Mesenchymal stem cell (in vitro differentiated cells and primary cell): ENCODE data around the gene LRRC37A3. TPM values are rescaled to one million over a fixed set of nuclear protein-coding genes. Genes with fewer than 3 reads are reported as not detected.
"Not testable (repeated sequence)": the region's sequence is repeated elsewhere in the genome, so short reads cannot be mapped to it uniquely, and the experiment has no call there.

Experiments used
- DNase-seq: peaks from one replicate; pipeline ENCODE4 v3.0.0-alpha.2; 2013
- H2AFZ ChIP-seq: one replicate; pipeline ENCODE4 v1.6.1; 2013; ENCODE audit warnings: low read depth, mild to moderate bottlenecking, control low read depth, inconsistent platforms, low read length, moderate library complexity
- H2AK5ac ChIP-seq: 2 replicates; pipeline ENCODE4 v1.6.1; 2013; ENCODE audit warnings: low read length, moderate library complexity, mild to moderate bottlenecking, inconsistent platforms; ENCODE audit not compliant: severe bottlenecking
- H2BK120ac ChIP-seq: one replicate; pipeline ENCODE4 v1.6.1; 2013; ENCODE audit warnings: low read depth, mild to moderate bottlenecking, inconsistent platforms, low read length, moderate library complexity
- H2BK12ac ChIP-seq, 2 experiments: one replicate each; pipeline ENCODE4 v1.6.1; 2013; ENCODE audit warnings: inconsistent platforms in 2 of 2, low read length in 2 of 2, mild to moderate bottlenecking in 2 of 2, moderate library complexity in 2 of 2, control low read depth in 1 of 2
- H2BK15ac ChIP-seq: one replicate; pipeline ENCODE4 v1.6.1; 2013; ENCODE audit warnings: mild to moderate bottlenecking, low read depth, inconsistent platforms; ENCODE audit not compliant: poor library complexity, severe bottlenecking
- H2BK5ac ChIP-seq: 2 replicates; pipeline ENCODE4 v1.6.1; 2013; ENCODE audit warnings: low read depth, mild to moderate bottlenecking, low read length, control low read depth, inconsistent platforms; ENCODE audit not compliant: poor library complexity, severe bottlenecking
- H3K14ac ChIP-seq, 2 experiments: one replicate each; pipeline ENCODE4 v1.6.1; 2013; ENCODE audit warnings: inconsistent platforms in 2 of 2, low read length in 2 of 2, control low read depth in 1 of 2, mild to moderate bottlenecking in 1 of 2, moderate library complexity in 1 of 2
- H3K18ac ChIP-seq, 2 experiments: one replicate each; pipeline ENCODE4 v1.6.1; 2013; ENCODE audit warnings: inconsistent platforms in 2 of 2, low read length in 2 of 2, control low read depth in 1 of 2, low read depth in 1 of 2, mild to moderate bottlenecking in 1 of 2
- H3K23ac ChIP-seq, 2 experiments: one replicate each; pipeline ENCODE4 v1.6.1; 2013; ENCODE audit warnings: inconsistent platforms in 2 of 2, low read length in 2 of 2, mild to moderate bottlenecking in 2 of 2, moderate library complexity in 2 of 2, control low read depth in 1 of 2
- H3K27ac ChIP-seq: 2 replicates; pipeline ENCODE4 v1.5.1; 2013; ENCODE audit warnings: mild to moderate bottlenecking, moderate library complexity, low read length, control low read depth, inconsistent platforms; ENCODE audit not compliant: poor library complexity, severe bottlenecking
- H3K27me3 ChIP-seq, 2 experiments: 2 replicates each; pipeline versions ENCODE4 v1.6.1 to v1.7.0; 2013; ENCODE audit warnings: low read length in 2 of 2, mild to moderate bottlenecking in 2 of 2, moderate library complexity in 2 of 2, control low read depth in 1 of 2, inconsistent platforms in 1 of 2; ENCODE audit not compliant: control insufficient read depth in 1 of 2, insufficient read depth in 1 of 2
- H3K36me3 ChIP-seq, 2 experiments: 2 replicates each; pipeline versions ENCODE4 v1.6.1 to v1.7.0; 2013; ENCODE audit warnings: low read length in 2 of 2, control low read depth in 1 of 2, inconsistent platforms in 1 of 2, low read depth in 1 of 2, mild to moderate bottlenecking in 1 of 2; ENCODE audit not compliant: insufficient read depth in 2 of 2, control insufficient read depth in 1 of 2
- H3K4ac ChIP-seq, 2 experiments: one replicate each; pipeline ENCODE4 v1.6.1; 2013; ENCODE audit warnings: inconsistent platforms in 2 of 2, low read length in 2 of 2, mild to moderate bottlenecking in 2 of 2, moderate library complexity in 2 of 2, control low read depth in 1 of 2, low read depth in 1 of 2
- H3K4me1 ChIP-seq: 2 replicates; pipeline ENCODE4 v1.6.1; 2013; ENCODE audit warnings: low read depth, low read length, control low read depth; ENCODE audit not compliant: control insufficient read depth, insufficient read depth
- H3K4me2 ChIP-seq: 2 replicates; pipeline ENCODE4 v1.6.1; 2013; ENCODE audit warnings: low read length, mild to moderate bottlenecking, inconsistent platforms; ENCODE audit not compliant: poor library complexity, severe bottlenecking
- H3K4me3 ChIP-seq, 2 experiments: 2 replicates each; pipeline versions ENCODE4 v1.5.1 to v1.7.0; 2013; ENCODE audit warnings: low read length in 2 of 2, mild to moderate bottlenecking in 2 of 2, control low read depth in 1 of 2, low read depth in 1 of 2; ENCODE audit not compliant: insufficient read depth in 1 of 2
- H3K79me1 ChIP-seq: replicated peaks from 2 replicates; pipeline ENCODE4 v1.6.1; 2013; ENCODE audit warnings: mild to moderate bottlenecking, control low read depth, low read length, inconsistent platforms; ENCODE audit not compliant: poor library complexity, severe bottlenecking
- H3K9ac ChIP-seq: 2 replicates; pipeline ENCODE4 v1.7.0; 2013; ENCODE audit warnings: mild to moderate bottlenecking, low read length, moderate library complexity
- H3K9me3 ChIP-seq: 2 replicates; pipeline ENCODE4 v1.7.0; 2013; ENCODE audit warnings: mild to moderate bottlenecking, low read length; ENCODE audit not compliant: control insufficient read depth
- H4K8ac ChIP-seq: one replicate; pipeline ENCODE4 v1.6.1; 2013; ENCODE audit warnings: inconsistent platforms, mild to moderate bottlenecking, low read length, moderate library complexity
- H4K91ac ChIP-seq: one replicate; pipeline ENCODE4 v1.6.1; 2013; ENCODE audit warnings: mild to moderate bottlenecking, low read length, inconsistent platforms
- WGBS: methylation state at CpG from one replicate; pipeline ENCODE4 v1.1.7; 2013; ENCODE audit warnings: mixed read lengths; 5-methylcytosine and 5-hydroxymethylcytosine counted together
- small RNA-seq: library from polyadenylated mRNA; stranded (forward); fragments of <200 nt; extraction: miRNeasy Mini kit (QIAGEN cat#:217004); gene quantifications from one replicate; pipeline ENCODE3, GENCODE V24; 2013; ENCODE audit warnings: low read depth

Gene LRRC37A3

DNA sequence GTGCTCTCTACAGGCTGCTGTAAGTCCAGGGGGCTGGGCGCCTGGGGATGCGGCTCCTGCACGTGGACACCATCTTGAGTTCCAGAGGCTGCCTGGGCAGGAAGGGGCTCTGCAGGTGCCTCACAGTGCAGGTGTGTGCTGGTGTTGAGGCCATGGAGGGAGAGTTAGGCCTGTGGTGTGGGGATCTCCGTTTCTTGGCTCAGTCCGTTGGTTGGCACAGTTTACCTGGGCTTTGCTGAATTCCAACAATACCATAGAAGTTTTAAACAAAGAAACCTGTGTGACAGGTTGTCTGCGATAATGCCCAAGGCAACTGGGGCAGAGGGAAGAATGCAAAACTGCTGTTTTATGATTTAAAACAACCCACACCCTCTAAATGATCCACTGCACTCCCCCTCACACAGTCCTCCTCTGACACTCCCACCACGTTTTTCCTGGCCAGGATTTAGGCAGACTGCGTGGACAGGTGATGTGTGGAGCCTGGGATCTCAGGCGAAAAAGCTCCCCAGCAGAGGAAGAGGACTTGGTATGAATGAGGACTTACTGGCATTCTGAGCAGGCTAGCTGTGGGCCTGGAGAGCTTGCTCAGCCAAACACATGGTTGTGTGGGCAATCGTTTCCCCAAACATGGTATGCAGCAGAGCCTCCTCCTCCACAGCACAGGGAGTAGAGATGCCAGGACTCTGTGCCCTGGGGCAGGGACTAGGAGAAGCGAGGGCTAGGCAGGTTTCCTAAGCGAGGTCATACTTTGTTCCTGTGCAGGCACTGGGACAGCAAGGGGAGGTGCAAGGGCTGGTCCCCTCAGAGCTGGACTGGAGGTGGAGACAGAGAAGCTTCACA lies 104.1 kb downstream of the LRRC37A3 start:
- H3K4me3 ChIP-seq, H4K91ac ChIP-seq, H2AFZ ChIP-seq, H3K4ac ChIP-seq, H3K4me1 ChIP-seq, H2BK120ac ChIP-seq, H3K79me1 ChIP-seq, H2AK5ac ChIP-seq, DNase-seq, H3K27me3 ChIP-seq, H2BK12ac ChIP-seq, H3K27ac ChIP-seq, H2BK15ac ChIP-seq, H3K18ac ChIP-seq, H3K14ac ChIP-seq, H3K9ac ChIP-seq, H4K8ac ChIP-seq, H3K4me2 ChIP-seq, H3K9me3 ChIP-seq, H3K23ac ChIP-seq, H2BK5ac ChIP-seq: not testable (repeated sequence)
- WGBS: 95% methylated on average over 2 of the region's 12 CpGs
- peaks cover 24 to 45% of the 10 kb centered on the region in 2 experiments for H3K36me3 ChIP-seq

GRCh38 chr17:64808178-64808977 lies 110.9 kb downstream of the LRRC37A3 start:
- not testable (repeated sequence) for H3K4me1 ChIP-seq, H2BK120ac ChIP-seq, H3K79me1 ChIP-seq, H3K9ac ChIP-seq, H3K14ac ChIP-seq, H3K27me3 ChIP-seq, H2BK5ac ChIP-seq, H3K27ac ChIP-seq, H3K4me3 ChIP-seq, H2AK5ac ChIP-seq, H2BK15ac ChIP-seq, H3K9me3 ChIP-seq, H3K23ac ChIP-seq, H3K4me2 ChIP-seq, H2AFZ ChIP-seq, H3K18ac ChIP-seq
- peak overlapping the region; percentile 61 for H4K91ac ChIP-seq
- peaks cover 0 to 13% of the 10 kb centered on the region in 2 experiments for H3K36me3 ChIP-seq
- peak overlapping the region in 1 of 2 experiments; percentile 61 for H3K4ac ChIP-seq
- 0% methylated on average over 1 of the region's 9 CpGs for WGBS
- peak overlapping the region; percentile 77 for H4K8ac ChIP-seq
- DNase-seq: peak; percentile 92
- peak overlapping the region in 1 of 2 experiments; percentile 52 for H2BK12ac ChIP-seq

Small RNA genes within 50 kb of the gene (small RNA-seq; reads per million reads assigned to genes)
- not detected for gene AC037487.3
- gene AC103810.6: not detected
- gene AC103810.7: not detected
- gene RDM1P4: not detected
- gene RN7SL404P: not detected
- gene RNU7-115P: not detected
